ENCODE data around the gene PIGQ. TPM values are rescaled to one million over a fixed set of nuclear protein-coding genes. Genes with fewer than 3 reads are reported as not detected.

PIGQ gene
- total RNA-seq, 2 experiments from 2014 or later: 22.8 to 27.0 TPM

DNA sequence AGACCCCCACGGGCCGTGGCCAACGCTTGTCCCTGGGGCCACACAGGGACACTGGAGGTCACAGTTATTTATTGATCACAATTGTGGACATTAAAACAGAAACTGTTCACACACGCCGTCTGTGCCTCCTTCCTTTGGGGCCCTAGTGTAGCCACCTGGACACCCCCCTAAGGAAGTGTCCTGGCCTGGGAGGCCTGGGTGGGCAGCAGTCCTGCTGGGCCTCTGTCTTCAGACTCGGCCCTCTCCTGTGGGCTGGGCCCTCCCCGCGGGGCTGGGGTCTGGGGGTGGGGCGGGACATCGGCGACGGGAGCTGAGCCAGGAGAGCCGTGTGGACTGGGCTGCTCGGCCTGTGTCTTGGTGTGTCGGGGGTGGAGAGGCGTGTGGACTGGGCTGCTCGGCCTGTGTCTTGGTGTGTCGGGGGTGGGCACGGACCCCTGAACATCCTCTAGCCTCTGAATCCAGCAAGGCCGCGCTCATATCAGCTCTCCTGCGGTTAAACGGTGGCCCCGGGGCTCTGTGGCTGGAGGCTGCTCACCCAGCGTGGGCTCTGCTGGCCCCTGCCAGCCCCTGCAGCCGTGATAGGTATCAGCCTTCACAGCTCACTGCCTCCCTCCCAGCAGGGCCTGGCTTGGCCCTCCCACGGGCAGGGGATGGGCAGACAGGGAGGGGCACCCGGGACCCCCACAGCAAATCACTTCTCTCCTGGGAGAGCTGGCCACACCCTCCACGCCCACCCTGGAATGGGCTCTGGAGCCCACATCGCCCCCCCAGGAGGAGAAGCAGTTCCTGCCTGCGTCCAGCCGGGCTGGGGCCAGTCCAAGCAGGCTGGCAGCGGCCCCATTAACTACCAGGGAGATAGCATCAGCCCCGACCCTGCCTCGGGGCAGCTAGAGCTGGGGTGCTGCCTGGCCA, 4.1 kb upstream of the PIGQ start:
- ChIA-PET CTCF (no interaction called here), POLR2A (no interaction called here)
- Histone ChIP-seq H3K36me3 (ENCODE audit: insufficient read depth, low read length) (no peaks in the 10 kb centered on the region), H3K9me3 (ENCODE audit: control insufficient read depth in 1 of 2, insufficient read depth in 1 of 2, low read length in 2 of 2) (peaks cover 0 to 12% of the 10 kb centered on the region in 2 experiments), H3K27me3 (ENCODE audit: control insufficient read depth in 1 of 2, insufficient read depth in 2 of 2, low read length in 2 of 2) (peaks cover 7 to 9% of the 10 kb centered on the region in 2 experiments), H3K27ac (ENCODE audit: low read depth in 1 of 2, low read length in 2 of 2) (peak overlapping the region in 1 of 2 donors; percentile 72), H3K4me1 (ENCODE audit: insufficient read depth, low read length) (peaks cover 46% of the 10 kb centered on the region), H3K4me3 (ENCODE audit: low read length) (no peak overlapping the region)
- TF ChIP-seq, protein P1, sequence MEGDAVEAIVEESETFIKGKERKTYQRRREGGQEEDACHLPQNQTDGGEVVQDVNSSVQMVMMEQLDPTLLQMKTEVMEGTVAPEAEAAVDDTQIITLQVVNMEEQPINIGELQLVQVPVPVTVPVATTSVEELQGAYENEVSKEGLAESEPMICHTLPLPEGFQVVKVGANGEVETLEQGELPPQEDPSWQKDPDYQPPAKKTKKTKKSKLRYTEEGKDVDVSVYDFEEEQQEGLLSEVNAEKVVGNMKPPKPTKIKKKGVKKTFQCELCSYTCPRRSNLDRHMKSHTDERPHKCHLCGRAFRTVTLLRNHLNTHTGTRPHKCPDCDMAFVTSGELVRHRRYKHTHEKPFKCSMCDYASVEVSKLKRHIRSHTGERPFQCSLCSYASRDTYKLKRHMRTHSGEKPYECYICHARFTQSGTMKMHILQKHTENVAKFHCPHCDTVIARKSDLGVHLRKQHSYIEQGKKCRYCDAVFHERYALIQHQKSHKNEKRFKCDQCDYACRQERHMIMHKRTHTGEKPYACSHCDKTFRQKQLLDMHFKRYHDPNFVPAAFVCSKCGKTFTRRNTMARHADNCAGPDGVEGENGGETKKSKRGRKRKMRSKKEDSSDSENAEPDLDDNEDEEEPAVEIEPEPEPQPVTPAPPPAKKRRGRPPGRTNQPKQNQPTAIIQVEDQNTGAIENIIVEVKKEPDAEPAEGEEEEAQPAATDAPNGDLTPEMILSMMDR (IDR thresholded peaks at IDR 0.05): no peak
- no peak for ATAC-seq (ENCODE audit: poor library complexity)
- no peaks in the 10 kb centered on the region for H3K36me3 Mint-ChIP-seq (ENCODE audit: low read depth)
- H3K4me1 Mint-ChIP-seq (ENCODE audit: low read depth): peaks cover 23% of the 10 kb centered on the region
- intact Hi-C loops (cut with DNase I, micrococcal nuclease): no loop called here
- no peak for DNase-seq
- H3K4me3 Mint-ChIP-seq: no peak overlapping the region
- no peaks in the 10 kb centered on the region for H3K9me3 Mint-ChIP-seq
- peak overlapping the region; percentile 84 for H3K27ac Mint-ChIP-seq
- H3K27me3 Mint-ChIP-seq: no peaks in the 10 kb centered on the region

DNA sequence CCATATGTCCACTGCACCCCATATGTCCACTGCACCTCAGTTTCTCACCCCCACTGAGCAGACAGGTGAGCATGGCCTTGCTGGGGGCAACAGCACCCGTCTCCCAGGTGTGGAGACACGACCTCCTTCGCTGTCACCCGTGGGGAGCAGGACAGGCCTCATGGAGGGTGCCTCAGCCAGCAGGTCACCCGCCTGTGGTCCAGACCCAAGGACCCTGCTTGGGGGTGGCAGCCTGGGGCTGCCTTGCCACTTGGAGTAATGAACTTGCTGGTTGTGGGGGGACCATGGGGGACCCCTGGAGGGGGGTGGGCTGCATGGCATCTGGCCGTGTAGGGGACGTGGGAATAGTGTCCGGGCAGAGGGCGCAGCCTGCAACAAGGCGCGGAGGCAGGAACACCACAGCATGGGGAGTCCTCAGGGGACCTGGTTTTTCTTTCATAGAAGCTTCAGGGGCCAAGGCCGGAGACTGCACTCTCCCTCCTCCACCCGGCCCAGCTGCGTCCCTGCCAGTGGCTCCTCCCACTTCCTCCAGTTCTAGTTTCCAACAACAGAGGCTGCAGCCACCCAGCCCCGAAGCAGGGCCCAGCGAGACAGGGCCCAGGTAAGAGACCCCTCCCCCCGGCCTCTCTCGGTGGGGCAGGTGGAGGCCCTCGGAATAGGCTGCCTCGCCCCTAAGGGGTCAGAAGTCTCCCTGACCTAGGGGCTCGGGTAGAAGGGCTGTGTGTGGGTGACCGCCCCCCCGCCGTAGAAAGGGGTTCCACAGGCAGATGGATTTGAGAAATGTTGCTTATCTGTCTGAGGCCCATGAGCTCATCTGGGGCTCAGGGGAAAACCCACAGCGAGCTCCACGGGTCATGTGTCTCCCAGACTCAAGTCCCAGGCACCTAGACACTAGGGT, 3.0 kb upstream of the PIGQ start, which contains the start of gene NHLRC4:
Gene NHLRC4, plus strand, starts transcription at position 531 of the 898 bp plus-strand sequence. CDS start 1,043 bp downstream, outside the sequence.
- POLR2A ChIA-PET: interaction anchor here (0.9 to 1.3 kb wide), 4 partner anchors 22 to 129 kb away, joined by 3 to 4 read pairs (median 3); partner anchors contain the start of genes CAPN15 and METTL26
- Histone ChIP-seq H3K9me3 (ENCODE audit: control insufficient read depth in 1 of 2, insufficient read depth in 1 of 2, low read length in 2 of 2) (peaks cover 0 to 2% of the 10 kb centered on the region in 2 experiments), H3K27me3 (ENCODE audit: control insufficient read depth in 1 of 2, insufficient read depth in 2 of 2, low read length in 2 of 2) (no peaks in the 10 kb centered on the region), H3K4me1 (ENCODE audit: insufficient read depth, low read length) (peaks cover 55% of the 10 kb centered on the region), H3K36me3 (ENCODE audit: insufficient read depth, low read length) (no peaks in the 10 kb centered on the region), H3K4me3 (ENCODE audit: low read length) (peak within 1 kb of the TSS; percentile 56), H3K27ac (ENCODE audit: low read depth in 1 of 2, low read length in 2 of 2) (peak within 1 kb of the TSS; percentile 26 to 72)
- DNase-seq: peak in 13 of 14 experiments; percentile 27 to 75 (median 54)
- Mint-ChIP-seq H3K27me3 (no peaks in the 10 kb centered on the region), H3K36me3 (ENCODE audit: low read depth) (peaks cover 4% of the 10 kb centered on the region), H3K4me3 (peak within 1 kb of the TSS; percentile 84), H3K27ac (peak within 1 kb of the TSS; percentile 84), H3K9me3 (no peaks in the 10 kb centered on the region), H3K4me1 (ENCODE audit: low read depth) (peaks cover 33% of the 10 kb centered on the region)
- CTCF ChIA-PET: no interaction called here
- ATAC-seq (ENCODE audit: poor library complexity): peak; percentile 43
- TF ChIP-seq, protein P1 (IDR thresholded peaks at IDR 0.05): no peak
- intact Hi-C loops (cut with DNase I, micrococcal nuclease): no loop called here

All from CD4-positive, alpha-beta T cell (primary cell).